GM23338 (cell line): Measurements from ENCODE around the gene FUT6. TPM values are rescaled to one million over a fixed set of nuclear protein-coding genes. Genes with fewer than 3 reads are reported as not detected.
"Not testable (repeated sequence)": the region's sequence is repeated elsewhere in the genome, so short reads cannot be mapped to it uniquely, and the experiment has no call there.

Experiments
- ATAC-seq: fragments of 200-7000 bp; cut with Tn5 transposase; 3 replicates; pipeline ENCODE4 v1.9.1; 2020
- DNase-seq: peaks from one replicate; pipeline ENCODE4 v3.0.0-alpha.2; 2015; ENCODE audit warnings: low spot score
- H2AFZ ChIP-seq: fragments of 200-600 bp; sonication (generic); 2 replicates; pipeline ENCODE4 v1.8.0; 2016; ENCODE audit warnings: antibody characterized with exemption, mild to moderate bottlenecking, moderate library complexity
- H3F3A ChIP-seq: fragments of 200-600 bp; sonication (generic); replicated peaks from 2 replicates; pipeline ENCODE4 v1.8.0; 2017; ENCODE audit warnings: antibody characterized with exemption, mixed run types, low read depth
- H3K27ac ChIP-seq: fragments of 200-600 bp; sonication (generic); 2 replicates; pipeline ENCODE4 v1.6.1; 2016; ENCODE audit warnings: low read depth
- H3K27me3 ChIP-seq: fragments of 200-600 bp; sonication (generic); 2 replicates; pipeline ENCODE4 v1.8.0; 2016; ENCODE audit warnings: mild to moderate bottlenecking, mixed run types, moderate library complexity; ENCODE audit not compliant: insufficient read depth
- H3K36me3 ChIP-seq: fragments of 200-600 bp; sonication (generic); 2 replicates; pipeline ENCODE4 v1.8.0; 2016; ENCODE audit warnings: mild to moderate bottlenecking; ENCODE audit not compliant: insufficient read depth
- H3K4me1 ChIP-seq: fragments of 200-600 bp; sonication (generic); 2 replicates; pipeline ENCODE4 v1.8.0; 2016; ENCODE audit warnings: mild to moderate bottlenecking, moderate library complexity; ENCODE audit not compliant: insufficient read depth
- H3K4me2 ChIP-seq: fragments of 200-600 bp; sonication (generic); 2 replicates; pipeline ENCODE4 v1.7.1; 2017; ENCODE audit warnings: mixed run types
- H3K4me3 ChIP-seq: fragments of 200-600 bp; sonication (generic); 2 replicates; pipeline ENCODE4 v1.6.1; 2016; ENCODE audit warnings: mixed run types
- H3K79me2 ChIP-seq: fragments of 200-600 bp; sonication (generic); replicated peaks from 2 replicates; pipeline ENCODE4 v1.8.0; 2017; ENCODE audit warnings: mild to moderate bottlenecking; ENCODE audit not compliant: insufficient read depth
- H3K9me2 ChIP-seq: fragments of 200-600 bp; sonication (generic); 2 replicates; pipeline ENCODE4 v1.8.0; 2017; ENCODE audit not compliant: insufficient read depth
- H4K20me1 ChIP-seq: fragments of 200-600 bp; sonication (generic); replicated peaks from 2 replicates; pipeline ENCODE4 v1.8.0; 2017; ENCODE audit warnings: mild to moderate bottlenecking; ENCODE audit not compliant: insufficient read depth
- H3K27ac Mint-ChIP-seq: 2 replicates; pipeline ENCODE4 v1.8.0; 2020; ENCODE audit warnings: inconsistent platforms, mild to moderate bottlenecking, moderate library complexity, mixed read lengths
- H3K27me3 Mint-ChIP-seq: 3 replicates; pipeline ENCODE4 v1.8.0; 2022; ENCODE audit warnings: low read depth, mild to moderate bottlenecking, moderate library complexity, mixed read lengths, inconsistent platforms; ENCODE audit not compliant: insufficient read depth, poor library complexity
- H3K36me3 Mint-ChIP-seq: 3 replicates; pipeline ENCODE4 v1.8.0; 2021; ENCODE audit warnings: low read depth, mild to moderate bottlenecking, inconsistent platforms, moderate library complexity, mixed read lengths
- H3K4me1 Mint-ChIP-seq: 3 replicates; pipeline ENCODE4 v1.8.0; 2020; ENCODE audit warnings: mild to moderate bottlenecking, inconsistent platforms, mixed read lengths
- H3K4me3 Mint-ChIP-seq: 3 replicates; pipeline ENCODE4 v1.8.0; 2021; ENCODE audit warnings: moderate library complexity, mild to moderate bottlenecking, inconsistent platforms, mixed read lengths
- H3K9me3 Mint-ChIP-seq: 3 replicates; pipeline ENCODE4 v1.8.0; 2020; ENCODE audit warnings: moderate library complexity, mild to moderate bottlenecking, inconsistent platforms, mixed read lengths
- EZH2 ChIP-seq: fragments of 200-600 bp; sonication (generic); IDR thresholded peaks from one replicate; pipeline ENCODE4 v1.8.0; 2017; ENCODE audit warnings: antibody characterized with exemption, mild to moderate bottlenecking, low read depth; ENCODE audit not compliant: unreplicated experiment
- EZH2phosphoT487 ChIP-seq: fragments of 200-600 bp; sonication (generic); IDR thresholded peaks from one replicate; pipeline ENCODE4 v1.8.1; 2018; ENCODE audit warnings: antibody characterized with exemption; ENCODE audit not compliant: unreplicated experiment
- NANOG ChIP-seq: IDR thresholded peaks from 2 replicates; pipeline ENCODE4 v1.6.1; 2016; ENCODE audit warnings: antibody characterized with exemption, borderline replicate concordance
- ZNF114 ChIP-seq: fragments of 250-450 bp; sonication (Bioruptor Pico); IDR thresholded peaks from 2 replicates; pipeline ENCODE4 v1.5.0; 2020; ENCODE audit warnings: mild to moderate bottlenecking, moderate library complexity
- long read RNA-seq: library from polyadenylated mRNA; unstranded; transcript quantifications from one replicate; pipeline ENCODE4 v2.0.0, GENCODE V29; 2020; ENCODE audit not compliant: unreplicated experiment
- polyA plus RNA-seq: library from polyadenylated mRNA; unstranded; fragments of >200 nt; fragmentation: Nextera tagmentation; extraction: Ambion mirVana; gene quantifications from 2 replicates; pipeline ENCODE4 v1.2.1, GENCODE V29; 2016
- total RNA-seq: library from RNA; depleted of rRNA; stranded (reverse); fragments of >200 nt; shearing (Covaris generic); gene quantifications from 2 replicates; pipeline ENCODE4 v1.2.3, GENCODE V29; 2014; rRNA removed

FUT6 gene
- not detected in 2 replicates for total RNA-seq
- not detected in 2 replicates for polyA plus RNA-seq
- long read RNA-seq, result 0 reads

- H2AFZ ChIP-seq, result no peak within 1 kb of the TSS
- no peak for DNase-seq
Observed at GRCh38 chr19:5839065-5840017, at the start of gene FUT6. Gene FUT6 (minus strand): TSS chr19:5839702. CDS start chr19:5832567, 7,135 bp downstream.

GRCh38 chr19:5884065-5884811 is 44.7 kb upstream of the FUT6 start:
- H3K4me1 ChIP-seq, result peaks cover 14% of the 10 kb centered on the region; the same call in 1 of the 2 replicates
- not testable (repeated sequence) for H3K36me3 ChIP-seq, H3K27me3 Mint-ChIP-seq, DNase-seq, H3K27ac Mint-ChIP-seq, H3K79me2 ChIP-seq, H3K9me2 ChIP-seq, H3K27ac ChIP-seq, H3F3A ChIP-seq, ATAC-seq, H2AFZ ChIP-seq, H3K27me3 ChIP-seq, H3K4me3 Mint-ChIP-seq, H3K4me3 ChIP-seq, H4K20me1 ChIP-seq, H3K36me3 Mint-ChIP-seq, H3K4me2 ChIP-seq, H3K9me3 Mint-ChIP-seq
- peaks cover 14% of the 10 kb centered on the region for H3K4me1 Mint-ChIP-seq

More at GRCh38 chr19:5839065-5840017, at the start of gene FUT6:
- Mint-ChIP-seq H3K4me3 (no peak within 1 kb of the TSS), H3K27me3 (peaks cover 8% of the 10 kb centered on the region), H3K4me1 (no peaks in the 10 kb centered on the region), H3K27ac (no peak within 1 kb of the TSS), H3K9me3 (no peaks in the 10 kb centered on the region), H3K36me3 (no peaks in the 10 kb centered on the region)
- no peak for ATAC-seq
- no peak for TF ChIP-seq ZNF114 (CRISPR knock-in tag)
- no peak for TF ChIP-seq EZH2phosphoT487
- no peak for TF ChIP-seq EZH2
- TF ChIP-seq NANOG, result no peak
- H3K36me3 ChIP-seq, result no peaks in the 10 kb centered on the region
- no peaks in the 10 kb centered on the region for H3K4me1 ChIP-seq
- no peak within 1 kb of the TSS for H3K27ac ChIP-seq
- no peak within 1 kb of the TSS for H3K4me2 ChIP-seq
- H3K27me3 ChIP-seq, result no peaks in the 10 kb centered on the region
- no peaks in the 10 kb centered on the region for H3K9me2 ChIP-seq
- H3K4me3 ChIP-seq, result no peak within 1 kb of the TSS
- H4K20me1 ChIP-seq, result no peaks in the 10 kb centered on the region
- H3F3A ChIP-seq, result no peaks in the 10 kb centered on the region
- no peaks in the 10 kb centered on the region for H3K79me2 ChIP-seq

- H3K9me3 Mint-ChIP-seq, H4K20me1 ChIP-seq, H3K27me3 ChIP-seq, H3K9me2 ChIP-seq, ATAC-seq, H2AFZ ChIP-seq, H3K36me3 ChIP-seq, H3K27me3 Mint-ChIP-seq, H3F3A ChIP-seq, H3K27ac ChIP-seq, H3K4me3 ChIP-seq, H3K4me2 ChIP-seq, H3K36me3 Mint-ChIP-seq, H3K27ac Mint-ChIP-seq, H3K79me2 ChIP-seq, DNase-seq, H3K4me3 Mint-ChIP-seq: not testable (repeated sequence)
- H3K4me1 Mint-ChIP-seq, result peaks cover 14% of the 10 kb centered on the region
- peaks cover 14% of the 10 kb centered on the region; the same call in 1 of the 2 replicates for H3K4me1 ChIP-seq
Observed at GRCh38 chr19:5883157-5883873, 43.8 kb upstream of the FUT6 start.
